IMR-90 (cell line): ENCODE results near the gene USP10. TPM values are rescaled to one million over a fixed set of nuclear protein-coding genes. Genes with fewer than 3 reads are reported as not detected.

Source experiments
- ATAC-seq: fragments of 200-7000 bp; cut with Tn5 transposase; 2 replicates; pipeline ENCODE4 v1.9.1; 2020; ENCODE audit warnings: low read depth, mild to moderate bottlenecking, moderate library complexity
- BruUV-seq: library from RNA; stranded (reverse); fragments of 400-500 nt; replicated peaks from 2 replicates; lab custom pipeline; 2021; lab: Mats Ljungman, UMichigan
- CTCF ChIA-PET: fragments of 300-600 bp; formaldehyde crosslinking; extraction: SDS; loops from one replicate; lab custom pipeline; 2021; ENCODE audit warnings: antibody characterized with exemption; lab: Yijun Ruan, JAX
- POLR2A ChIA-PET: fragments of 300-600 bp; sonication (Branson Sonifier 250); formaldehyde crosslinking; loops from one replicate; lab custom pipeline; 2022; ENCODE audit warnings: antibody characterized with exemption; ENCODE audit not compliant: unreplicated experiment; lab: Charles Lee
- DNase-seq: peaks from one replicate; pipeline ENCODE4 v3.0.0; 2013
- H2AFZ ChIP-seq: replicated peaks from 2 replicates; pipeline ENCODE3; 2013; ENCODE audit warnings: low read length, mild to moderate bottlenecking; ENCODE audit not compliant: poor library complexity
- H2AK5ac ChIP-seq: 2 replicates; pipeline ENCODE4 v1.6.1; 2013; ENCODE audit warnings: low read depth, low read length, inconsistent platforms
- H2AK9ac ChIP-seq: replicated peaks from 2 replicates; pipeline ENCODE3; 2013; ENCODE audit warnings: mild to moderate bottlenecking, low read depth, low read length, moderate library complexity; ENCODE audit not compliant: poor library complexity
- H2BK120ac ChIP-seq: 2 replicates; pipeline ENCODE4 v1.6.1; 2013; ENCODE audit warnings: low read depth, low read length, inconsistent platforms
- H2BK15ac ChIP-seq: 3 replicates; pipeline ENCODE4 v1.6.1; 2013; ENCODE audit warnings: low read depth, low read length, inconsistent platforms
- H2BK20ac ChIP-seq: 2 replicates; pipeline ENCODE4 v1.6.1; 2013; ENCODE audit warnings: low read depth, mild to moderate bottlenecking, inconsistent platforms, low read length, moderate library complexity
- H2BK5ac ChIP-seq: 2 replicates; pipeline ENCODE4 v1.6.1; 2013; ENCODE audit warnings: mild to moderate bottlenecking, low read depth, low read length, inconsistent platforms; ENCODE audit not compliant: poor library complexity, severe bottlenecking
- H3K14ac ChIP-seq: replicated peaks from 2 replicates; pipeline ENCODE4 v1.6.1; 2013; ENCODE audit warnings: low read depth, low read length, inconsistent platforms
- H3K18ac ChIP-seq: 2 replicates; pipeline ENCODE4 v1.6.1; 2013; ENCODE audit warnings: low read depth, low read length, control low read depth
- H3K23ac ChIP-seq: 2 replicates; pipeline ENCODE4 v1.6.1; 2013; ENCODE audit warnings: low read depth, low read length, inconsistent platforms
- H3K27ac ChIP-seq: 2 replicates; pipeline ENCODE4 v1.5.1; 2013; ENCODE audit warnings: mild to moderate bottlenecking, control low read depth, low read length; ENCODE audit not compliant: insufficient read depth
- H3K27me3 ChIP-seq: 2 replicates; pipeline ENCODE4 v1.6.1; 2013; ENCODE audit warnings: low read length; ENCODE audit not compliant: control insufficient read depth, insufficient read depth
- H3K36me3 ChIP-seq: 2 replicates; pipeline ENCODE4 v1.6.1; 2013; ENCODE audit warnings: low read length, mixed read lengths; ENCODE audit not compliant: control insufficient read depth, insufficient read depth
- H3K4ac ChIP-seq: 2 replicates; pipeline ENCODE4 v1.6.1; 2013; ENCODE audit warnings: low read depth, low read length, inconsistent platforms
- H3K4me1 ChIP-seq: 2 replicates; pipeline ENCODE4 v1.6.1; 2013; ENCODE audit warnings: low read length, mixed read lengths; ENCODE audit not compliant: control insufficient read depth, insufficient read depth
- H3K4me2 ChIP-seq: 2 replicates; pipeline ENCODE4 v1.6.1; 2013; ENCODE audit warnings: low read depth, mild to moderate bottlenecking, control low read depth, low read length, moderate library complexity
- H3K4me3 ChIP-seq: 2 replicates; pipeline ENCODE4 v1.5.1; 2013; ENCODE audit warnings: low read depth, mild to moderate bottlenecking, control low read depth, low read length, moderate library complexity; ENCODE audit not compliant: insufficient read depth
- H3K56ac ChIP-seq: 2 replicates; pipeline ENCODE4 v1.6.1; 2013; ENCODE audit warnings: low read length, inconsistent platforms; ENCODE audit not compliant: insufficient read depth; ENCODE audit errors: extremely low read depth
- H3K79me1 ChIP-seq, 2 experiments: 2 replicates each; pipeline ENCODE4 v1.6.1; 2013; ENCODE audit warnings: low read length in 2 of 2, inconsistent platforms in 1 of 2, low read depth in 1 of 2
- H3K9ac ChIP-seq: 2 replicates; pipeline ENCODE4 v1.6.1; 2013; ENCODE audit warnings: low read depth, low read length, control low read depth
- H3K9me1 ChIP-seq: 2 replicates; pipeline ENCODE4 v1.6.1; 2013; ENCODE audit warnings: low read length, inconsistent platforms; ENCODE audit not compliant: insufficient read depth
- H3K9me3 ChIP-seq: 2 replicates; pipeline ENCODE4 v1.6.1; 2013; ENCODE audit warnings: low read length; ENCODE audit not compliant: control insufficient read depth, insufficient read depth
- H4K20me1 ChIP-seq: 2 replicates; pipeline ENCODE4 v1.6.1; 2013; ENCODE audit warnings: low read length, inconsistent platforms; ENCODE audit not compliant: insufficient read depth
- H4K5ac ChIP-seq: 2 replicates; pipeline ENCODE4 v1.6.1; 2013; ENCODE audit warnings: mild to moderate bottlenecking, low read depth, low read length, control low read depth
- H4K8ac ChIP-seq, 2 experiments: 2 replicates each; pipeline ENCODE4 v1.6.1; 2013; ENCODE audit warnings: low read depth in 2 of 2, low read length in 2 of 2, control low read depth in 1 of 2, inconsistent platforms in 1 of 2
- H4K91ac ChIP-seq: 2 replicates; pipeline ENCODE4 v1.6.1; 2013; ENCODE audit warnings: low read depth, low read length, inconsistent platforms; ENCODE audit not compliant: insufficient read depth
- BHLHE40 ChIP-seq: fragments of 150-350 bp; IDR thresholded peaks from 2 replicates; pipeline ENCODE4 v1.6.1; 2016; ENCODE audit warnings: mild to moderate bottlenecking, low read depth, low read length
- CEBPB ChIP-seq: IDR thresholded peaks from 2 replicates; pipeline ENCODE4 v1.6.1; 2012; ENCODE audit warnings: low read depth, low read length, improper control_type of control experiment
- CHD1 ChIP-seq: IDR thresholded peaks from 2 replicates; pipeline ENCODE4 v1.6.1; 2012; ENCODE audit warnings: low read depth, low read length, improper control_type of control experiment
- FOS ChIP-seq: fragments of 150-350 bp; IDR thresholded peaks from 2 replicates; pipeline ENCODE4 v1.6.1; 2016; ENCODE audit warnings: low read depth, low read length
- MAFK ChIP-seq: IDR thresholded peaks from 2 replicates; pipeline ENCODE4 v1.6.1; 2012; ENCODE audit warnings: low read depth, low read length, improper control_type of control experiment
- MAZ ChIP-seq: IDR thresholded peaks from 2 replicates; pipeline ENCODE4 v1.6.1; 2012; ENCODE audit warnings: low read depth, mild to moderate bottlenecking, low read length, improper control_type of control experiment, moderate library complexity, borderline replicate concordance
- MXI1 ChIP-seq: IDR thresholded peaks from 2 replicates; pipeline ENCODE4 v1.6.1; 2012; ENCODE audit warnings: low read depth, mild to moderate bottlenecking, low read length, moderate library complexity, borderline replicate concordance
- NFE2L2 ChIP-seq: fragments of 150-350 bp; IDR thresholded peaks from 2 replicates; pipeline ENCODE4 v1.6.1; 2016; ENCODE audit warnings: low read depth, mild to moderate bottlenecking, low read length
- POLR2A ChIP-seq: IDR thresholded peaks from 2 replicates; pipeline ENCODE4 v1.6.1; 2012; ENCODE audit warnings: mild to moderate bottlenecking, low read depth, low read length
- RAD21 ChIP-seq: IDR thresholded peaks from 2 replicates; pipeline ENCODE4 v1.6.1; 2012; ENCODE audit warnings: low read length, improper control_type of control experiment
- RCOR1 ChIP-seq: IDR thresholded peaks from 2 replicates; pipeline ENCODE4 v1.6.1; 2012; ENCODE audit warnings: mild to moderate bottlenecking, low read length, improper control_type of control experiment; ENCODE audit not compliant: insufficient replicate concordance
- RFX5 ChIP-seq: IDR thresholded peaks from 2 replicates; pipeline ENCODE4 v1.8.0; 2012; ENCODE audit warnings: low read depth, mild to moderate bottlenecking, low read length, moderate library complexity
- SMC3 ChIP-seq: fragments of 150-350 bp; IDR thresholded peaks from 2 replicates; pipeline ENCODE4 v1.6.1; 2016; ENCODE audit warnings: low read depth, mild to moderate bottlenecking, antibody characterized with exemption, low read length, moderate library complexity
- WGBS, 2 experiments: methylation state at CpG; one replicate each; pipeline versions ENCODE4 v1.1.5 to v1.1.7; 2013; ENCODE audit warnings: missing lambda C conversion rate in 2 of 2; ENCODE audit not compliant: insufficient read length in 1 of 2; ENCODE audit errors: extremely low coverage in 2 of 2; 5-methylcytosine and 5-hydroxymethylcytosine counted together
- dilution Hi-C: fragments of 300-500 bp; cut with HindIII; formaldehyde crosslinking; loops from one replicate; pipeline ENCODE4 v1.14.3; 2018; ENCODE audit warnings: low sequenced_read_pairs; ENCODE audit not compliant: unreplicated experiment
- in situ Hi-C: fragments of 300-500 bp; cut with MboI; formaldehyde crosslinking; loops from 3 replicates; pipeline ENCODE4 v1.14.3; 2019; ENCODE audit warnings: low sequenced_read_pairs, inconsistent platforms, mixed read lengths
- intact Hi-C: fragments of 100-400 bp; cut with micrococcal nuclease; formaldehyde crosslinking; loops from 2 replicates; pipeline ENCODE4 v1.10.0; 2022
- polyA plus RNA-seq, 3 experiments: library from polyadenylated mRNA; depleted of rRNA; stranded (reverse); fragments of >200 nt; gene quantifications; 2 replicates each; pipeline ENCODE4 v1.2.3, GENCODE V29; 2012; ENCODE audit warnings: low replicate concordance in 1 of 3
- total RNA-seq: library from RNA; depleted of rRNA; stranded (reverse); fragments of >200 nt; gene quantifications from 2 replicates; pipeline ENCODE4 v1.2.3, GENCODE V29; 2012
- TF ChIP-seq, protein P1 (sequence below): fragments of 150-350 bp; IDR thresholded peaks from 2 replicates; pipeline ENCODE4 v1.6.1; 2017; ENCODE audit warnings: mild to moderate bottlenecking, antibody characterized with exemption, low read length, low read depth
- TF ChIP-seq, protein P2 (sequence below): conservative IDR thresholded peaks from 2 replicates; pipeline ENCODE4 v1.5.1; 2012; ENCODE audit warnings: mild to moderate bottlenecking, low read depth, low read length, improper control_type of control experiment
- TF ChIP-seq, protein P3 (sequence below): fragments of 150-350 bp; IDR thresholded peaks from 2 replicates; pipeline ENCODE4 v1.6.1; 2016; ENCODE audit warnings: low read depth, mild to moderate bottlenecking, low read length, moderate library complexity, borderline replicate concordance

The USP10 gene
- total and polyA plus RNA-seq, 2 of the 4 experiments (the other 2 are of a cell fraction), result 54.3 to 79.0 TPM

DNA sequence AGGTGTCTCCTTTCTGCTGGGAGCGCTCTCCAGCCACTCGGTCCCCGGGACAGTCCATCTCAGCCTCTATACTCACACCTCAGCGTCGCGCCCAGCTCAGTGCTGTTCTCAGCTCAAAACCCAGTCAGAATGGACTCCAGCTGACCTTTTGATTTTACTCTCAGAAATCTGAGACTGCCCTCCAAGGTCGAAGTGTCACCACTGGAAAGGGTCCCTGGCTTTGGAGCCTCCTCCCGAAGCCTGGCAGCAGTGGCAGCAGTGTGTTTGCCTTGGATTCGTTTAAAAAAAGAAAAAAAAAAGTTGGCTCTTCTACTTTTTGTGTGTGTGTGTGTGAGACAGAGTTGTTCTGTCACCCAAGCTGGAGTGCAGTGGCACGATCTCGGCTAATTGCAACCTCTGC, 41.1 kb upstream of the USP10 start:
- Histone ChIP-seq H3K9me1 (peaks cover 19% of the 10 kb centered on the region), H2BK5ac (no peak overlapping the region), H2AK5ac (no peak overlapping the region), H3K4me3 (no peak overlapping the region), H3K4me1 (peaks cover 4% of the 10 kb centered on the region), H3K9ac (no peak overlapping the region), H3K9me3 (no peaks in the 10 kb centered on the region), H3K27ac (no peak overlapping the region), H2AFZ (no peak overlapping the region), H3K18ac (no peak overlapping the region), H4K8ac (no peak overlapping the region), H3K56ac (no peak overlapping the region), H4K91ac (no peak overlapping the region), H3K4me2 (no peak overlapping the region), H2BK20ac (no peak overlapping the region), H3K14ac (no peak overlapping the region), H3K23ac (no peak overlapping the region), H3K79me1 (peaks cover 37 to 82% of the 10 kb centered on the region in 2 experiments), H2AK9ac (no peak overlapping the region), H3K27me3 (no peaks in the 10 kb centered on the region), H2BK15ac (no peak overlapping the region), H4K20me1 (peaks cover 36% of the 10 kb centered on the region), H2BK120ac (no peak overlapping the region), H3K4ac (no peak overlapping the region), H3K36me3 (peaks cover 64% of the 10 kb centered on the region), H4K5ac (no peak overlapping the region)
- BruUV-seq, result no TSS peak
- 86% methylated on average over 8 of the region's 11 CpGs; no CpG with 5 or more reads in 1 of the 2 experiments for WGBS, 2 experiments
- TF ChIP-seq MAZ, result no peak
- no peak for TF ChIP-seq SMC3
- TF ChIP-seq, protein P1, sequence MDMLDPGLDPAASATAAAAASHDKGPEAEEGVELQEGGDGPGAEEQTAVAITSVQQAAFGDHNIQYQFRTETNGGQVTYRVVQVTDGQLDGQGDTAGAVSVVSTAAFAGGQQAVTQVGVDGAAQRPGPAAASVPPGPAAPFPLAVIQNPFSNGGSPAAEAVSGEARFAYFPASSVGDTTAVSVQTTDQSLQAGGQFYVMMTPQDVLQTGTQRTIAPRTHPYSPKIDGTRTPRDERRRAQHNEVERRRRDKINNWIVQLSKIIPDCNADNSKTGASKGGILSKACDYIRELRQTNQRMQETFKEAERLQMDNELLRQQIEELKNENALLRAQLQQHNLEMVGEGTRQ, result no peak
- TF ChIP-seq POLR2A, result no peak
- TF ChIP-seq RCOR1, result no peak
- TF ChIP-seq CEBPB, result no peak
- TF ChIP-seq MAFK, result no peak
- TF ChIP-seq, protein P2, sequence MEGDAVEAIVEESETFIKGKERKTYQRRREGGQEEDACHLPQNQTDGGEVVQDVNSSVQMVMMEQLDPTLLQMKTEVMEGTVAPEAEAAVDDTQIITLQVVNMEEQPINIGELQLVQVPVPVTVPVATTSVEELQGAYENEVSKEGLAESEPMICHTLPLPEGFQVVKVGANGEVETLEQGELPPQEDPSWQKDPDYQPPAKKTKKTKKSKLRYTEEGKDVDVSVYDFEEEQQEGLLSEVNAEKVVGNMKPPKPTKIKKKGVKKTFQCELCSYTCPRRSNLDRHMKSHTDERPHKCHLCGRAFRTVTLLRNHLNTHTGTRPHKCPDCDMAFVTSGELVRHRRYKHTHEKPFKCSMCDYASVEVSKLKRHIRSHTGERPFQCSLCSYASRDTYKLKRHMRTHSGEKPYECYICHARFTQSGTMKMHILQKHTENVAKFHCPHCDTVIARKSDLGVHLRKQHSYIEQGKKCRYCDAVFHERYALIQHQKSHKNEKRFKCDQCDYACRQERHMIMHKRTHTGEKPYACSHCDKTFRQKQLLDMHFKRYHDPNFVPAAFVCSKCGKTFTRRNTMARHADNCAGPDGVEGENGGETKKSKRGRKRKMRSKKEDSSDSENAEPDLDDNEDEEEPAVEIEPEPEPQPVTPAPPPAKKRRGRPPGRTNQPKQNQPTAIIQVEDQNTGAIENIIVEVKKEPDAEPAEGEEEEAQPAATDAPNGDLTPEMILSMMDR, result no peak
- no peak for TF ChIP-seq FOS
- no peak for TF ChIP-seq RAD21
- no peak for TF ChIP-seq RFX5
- TF ChIP-seq, protein P3, sequence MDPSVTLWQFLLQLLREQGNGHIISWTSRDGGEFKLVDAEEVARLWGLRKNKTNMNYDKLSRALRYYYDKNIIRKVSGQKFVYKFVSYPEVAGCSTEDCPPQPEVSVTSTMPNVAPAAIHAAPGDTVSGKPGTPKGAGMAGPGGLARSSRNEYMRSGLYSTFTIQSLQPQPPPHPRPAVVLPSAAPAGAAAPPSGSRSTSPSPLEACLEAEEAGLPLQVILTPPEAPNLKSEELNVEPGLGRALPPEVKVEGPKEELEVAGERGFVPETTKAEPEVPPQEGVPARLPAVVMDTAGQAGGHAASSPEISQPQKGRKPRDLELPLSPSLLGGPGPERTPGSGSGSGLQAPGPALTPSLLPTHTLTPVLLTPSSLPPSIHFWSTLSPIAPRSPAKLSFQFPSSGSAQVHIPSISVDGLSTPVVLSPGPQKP, result no peak
- TF ChIP-seq CHD1, result no peak
- no peak for TF ChIP-seq BHLHE40
- no peak for TF ChIP-seq NFE2L2
- no peak for TF ChIP-seq MXI1
- intact Hi-C loops, result no loop called here
- no peak for DNase-seq
- ChIA-PET CTCF (no interaction called here), POLR2A (no interaction called here)
- dilution Hi-C loops, result no loop called here
- ATAC-seq, result no peak
- in situ Hi-C loops, result no loop called here
